Stimulated activated effector memory CD8-positive, alpha-beta T cell treated with anti-CD3 and anti-CD28 coated beads, Interleukin-12 subunit alpha, Interleukin-12 subunit beta, amount 100 ng/mL, for 72 hours (primary cell): ENCODE data around the gene HPSE.
"Not testable (repeated sequence)": the region's sequence is repeated elsewhere in the genome, so short reads cannot be mapped to it uniquely, and the experiment has no call there.

Source experiments
- ATAC-seq: fragments of 150-1000 bp; cut with Tn5 transposase; 2 replicates; pipeline ENCODE4 v1.10.0; 2021
- DNase-seq, 2 donors: peaks; one replicate each; pipeline ENCODE4 v3.0.0; 2021 to 2022; ENCODE audit warnings: low spot score in 2 of 2
- H3K27ac Mint-ChIP-seq: one replicate; pipeline ENCODE4 v1.8.0; 2022; ENCODE audit warnings: mild to moderate bottlenecking, mixed read lengths
- H3K36me3 Mint-ChIP-seq: one replicate; pipeline ENCODE4 v1.8.0; 2022; ENCODE audit warnings: mild to moderate bottlenecking, mixed read lengths
- H3K4me1 Mint-ChIP-seq: one replicate; pipeline ENCODE4 v1.8.0; 2022; ENCODE audit warnings: mixed read lengths
- H3K4me3 Mint-ChIP-seq: one replicate; pipeline ENCODE4 v1.8.0; 2022; ENCODE audit warnings: mild to moderate bottlenecking, mixed read lengths
- H3K9me3 Mint-ChIP-seq: one replicate; pipeline ENCODE4 v1.8.0; 2022; ENCODE audit warnings: mixed read lengths

Gene HPSE

GRCh38 chr4:83281307-83281706 lies 53.3 kb downstream of the HPSE start:
- H3K27ac Mint-ChIP-seq, result no peak overlapping the region
- H3K9me3 Mint-ChIP-seq, result no peaks in the 10 kb centered on the region
- H3K4me3 Mint-ChIP-seq, result no peak overlapping the region
- ATAC-seq (no peak), DNase-seq (no peak)
- peaks cover 50% of the 10 kb centered on the region for H3K4me1 Mint-ChIP-seq
- peaks cover 24% of the 10 kb centered on the region for H3K36me3 Mint-ChIP-seq

GRCh38 chr4:83276299-83277040 lies 58.2 kb downstream of the HPSE start:
- H3K36me3 Mint-ChIP-seq, result peaks cover 35% of the 10 kb centered on the region
- H3K4me3 Mint-ChIP-seq, result no peak overlapping the region
- no peak overlapping the region for H3K27ac Mint-ChIP-seq
- no peaks in the 10 kb centered on the region for H3K9me3 Mint-ChIP-seq
- no peak for DNase-seq
- H3K4me1 Mint-ChIP-seq, result peaks cover 23% of the 10 kb centered on the region
- ATAC-seq, result peak; percentile 89

GRCh38 chr4:83273926-83274325 lies 60.7 kb downstream of the HPSE start:
- ATAC-seq, H3K27ac Mint-ChIP-seq, H3K9me3 Mint-ChIP-seq, DNase-seq, H3K4me3 Mint-ChIP-seq: not testable (repeated sequence)
- Mint-ChIP-seq H3K4me1 (peaks cover 15% of the 10 kb centered on the region), H3K36me3 (peaks cover 40% of the 10 kb centered on the region)

GRCh38 chr4:83272900-83273299 lies 61.7 kb downstream of the HPSE start:
- Mint-ChIP-seq H3K27ac (no peak overlapping the region), H3K9me3 (no peaks in the 10 kb centered on the region), H3K36me3 (peaks cover 39% of the 10 kb centered on the region), H3K4me3 (no peak overlapping the region), H3K4me1 (peaks cover 23% of the 10 kb centered on the region)
- DNase-seq, result no peak
- ATAC-seq, result peak; percentile 46

DNA sequence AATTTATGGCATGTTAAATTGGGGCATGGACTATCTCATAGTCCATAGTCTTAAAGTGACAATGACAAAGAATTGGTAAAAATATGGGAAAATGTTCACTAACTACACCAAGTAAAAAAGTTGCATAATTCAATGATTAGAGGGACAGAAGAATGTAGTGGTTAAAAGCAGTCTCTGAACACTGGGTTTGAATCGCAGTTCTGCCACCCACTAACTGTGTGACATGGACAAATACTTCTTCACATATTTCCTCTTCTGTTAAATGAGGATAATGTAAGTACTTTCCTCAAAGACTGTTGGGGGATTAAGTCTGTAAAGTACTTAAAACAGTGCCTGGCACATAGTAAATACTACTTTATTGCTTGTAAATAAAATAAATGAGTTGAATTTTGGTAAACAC lies 65.4 kb downstream of the HPSE start:
- Mint-ChIP-seq H3K27ac (no peak overlapping the region), H3K36me3 (peaks cover 35% of the 10 kb centered on the region), H3K4me3 (no peak overlapping the region), H3K9me3 (no peaks in the 10 kb centered on the region), H3K4me1 (peaks cover 11% of the 10 kb centered on the region)
- no peak for DNase-seq
- ATAC-seq, result no peak

GRCh38 chr4:83268491-83268890 lies 66.2 kb downstream of the HPSE start:
- ATAC-seq (no peak), DNase-seq (no peak)
- Mint-ChIP-seq H3K4me1 (peaks cover 11% of the 10 kb centered on the region), H3K27ac (no peak overlapping the region), H3K36me3 (peaks cover 39% of the 10 kb centered on the region), H3K9me3 (no peaks in the 10 kb centered on the region), H3K4me3 (no peak overlapping the region)

- Mint-ChIP-seq H3K27ac (no peak overlapping the region), H3K9me3 (no peaks in the 10 kb centered on the region), H3K4me1 (peaks cover 11% of the 10 kb centered on the region), H3K4me3 (no peak overlapping the region), H3K36me3 (peaks cover 43% of the 10 kb centered on the region)
- DNase-seq, result no peak
- ATAC-seq, result peak; percentile 89
These were observed 66.7 kb downstream of the HPSE start for GRCh38 chr4:83267830-83268475.

- DNase-seq (no peak), ATAC-seq (peak; percentile 61)
- Mint-ChIP-seq H3K9me3 (no peaks in the 10 kb centered on the region), H3K4me3 (no peak overlapping the region), H3K27ac (no peak overlapping the region), H3K36me3 (peaks cover 40% of the 10 kb centered on the region), H3K4me1 (peaks cover 11% of the 10 kb centered on the region)
These were observed 67.4 kb downstream of the HPSE start for GRCh38 chr4:83267121-83267829.

GRCh38 chr4:83266689-83267088 lies 68.0 kb downstream of the HPSE start:
- no peaks in the 10 kb centered on the region for H3K9me3 Mint-ChIP-seq
- ATAC-seq (peak; percentile 72), DNase-seq (no peak)
- H3K27ac Mint-ChIP-seq, result no peak overlapping the region
- peaks cover 11% of the 10 kb centered on the region for H3K4me1 Mint-ChIP-seq
- H3K36me3 Mint-ChIP-seq, result peaks cover 40% of the 10 kb centered on the region
- H3K4me3 Mint-ChIP-seq, result no peak overlapping the region

DNA sequence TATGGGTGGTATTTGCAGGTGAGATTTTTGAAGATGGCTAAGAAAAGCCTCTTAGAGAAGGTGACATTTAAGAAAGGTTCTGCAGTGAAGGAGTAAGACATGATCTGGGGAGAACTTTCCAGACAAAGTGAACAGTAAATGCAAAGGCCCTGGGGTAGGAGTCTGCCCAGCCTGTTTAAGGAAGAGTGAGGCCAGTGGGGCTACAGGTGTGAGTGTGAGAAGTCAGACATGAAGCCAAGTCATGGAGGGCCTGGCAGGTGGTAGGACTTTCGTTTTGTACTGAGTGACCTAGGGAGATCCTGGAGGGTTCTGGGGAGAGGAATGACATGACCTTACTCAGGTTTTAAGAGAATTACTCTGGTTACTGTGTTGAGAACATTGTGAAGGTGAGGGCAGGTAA lies 71.5 kb downstream of the HPSE start:
- Mint-ChIP-seq H3K9me3 (no peaks in the 10 kb centered on the region), H3K36me3 (peaks cover 34% of the 10 kb centered on the region), H3K27ac (no peak overlapping the region), H3K4me3 (no peak overlapping the region), H3K4me1 (peaks cover 5% of the 10 kb centered on the region)
- DNase-seq, result no peak
- ATAC-seq, result no peak

DNA sequence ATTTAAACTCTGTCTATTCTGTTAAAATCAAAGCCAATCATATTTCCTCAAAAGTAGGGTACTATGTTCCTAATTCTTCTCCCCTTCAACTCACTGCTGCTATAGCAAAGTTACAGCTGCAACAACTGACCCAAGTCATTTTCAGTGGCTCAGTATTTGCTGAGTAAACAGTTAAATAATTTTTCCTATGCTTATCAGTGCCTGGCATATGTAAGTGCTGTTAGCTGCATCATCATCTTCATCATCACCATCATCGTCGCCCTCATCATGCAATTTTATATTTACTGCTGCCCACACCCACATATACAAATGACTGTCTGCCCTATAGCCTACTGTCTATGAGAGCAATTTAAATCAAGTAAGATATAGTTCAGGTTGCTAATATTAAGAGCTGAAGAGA lies 72.0 kb downstream of the HPSE start:
- H3K27ac Mint-ChIP-seq, result no peak overlapping the region

GRCh38 chr4:83261307-83261706 lies 73.3 kb downstream of the HPSE start:
- Mint-ChIP-seq H3K36me3 (peaks cover 25% of the 10 kb centered on the region), H3K4me3 (no peak overlapping the region), H3K4me1 (no peaks in the 10 kb centered on the region), H3K9me3 (no peaks in the 10 kb centered on the region), H3K27ac (no peak overlapping the region)
- ATAC-seq, result no peak
- DNase-seq, result no peak

More for the DNA sequence above, 72.0 kb downstream of the HPSE start:
- H3K9me3 Mint-ChIP-seq, result no peaks in the 10 kb centered on the region
- peaks cover under 1% of the 10 kb centered on the region for H3K4me1 Mint-ChIP-seq
- H3K4me3 Mint-ChIP-seq, result no peak overlapping the region
- no peak for DNase-seq
- ATAC-seq, result no peak
- H3K36me3 Mint-ChIP-seq, result peaks cover 34% of the 10 kb centered on the region

- Mint-ChIP-seq H3K9me3 (no peaks in the 10 kb centered on the region), H3K27ac (no peak overlapping the region), H3K4me3 (no peak overlapping the region), H3K4me1 (no peaks in the 10 kb centered on the region), H3K36me3 (peaks cover 19% of the 10 kb centered on the region)
- ATAC-seq (no peak), DNase-seq (no peak)
These were observed 75.1 kb downstream of the HPSE start for GRCh38 chr4:83259586-83259985.

DNA sequence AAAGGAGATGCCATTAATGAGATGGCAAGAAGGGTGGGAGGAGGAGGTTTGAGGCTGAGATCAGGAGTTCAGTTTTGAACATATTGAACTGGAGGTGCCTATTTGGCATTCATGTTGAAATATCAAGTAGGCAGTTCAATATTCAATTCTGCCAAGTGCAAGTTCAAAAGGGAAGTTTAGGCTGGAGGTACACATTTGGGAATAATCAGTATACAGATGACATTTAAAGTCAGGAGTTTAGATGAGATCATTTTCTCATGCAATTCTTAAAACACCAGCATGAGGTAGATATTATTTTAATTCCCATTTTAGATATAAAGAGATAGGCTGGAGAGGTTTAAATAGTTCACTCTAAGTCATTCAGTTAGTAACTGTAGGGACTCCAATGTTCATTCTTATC lies 76.2 kb downstream of the HPSE start:
- ATAC-seq (no peak), DNase-seq (no peak)
- Mint-ChIP-seq H3K36me3 (peaks cover 12% of the 10 kb centered on the region), H3K9me3 (no peaks in the 10 kb centered on the region), H3K4me1 (no peaks in the 10 kb centered on the region), H3K27ac (no peak overlapping the region), H3K4me3 (no peak overlapping the region)

GRCh38 chr4:83257811-83258210 lies 76.8 kb downstream of the HPSE start:
- H3K27ac Mint-ChIP-seq, result no peak overlapping the region

GRCh38 chr4:83255584-83255983 lies 79.1 kb downstream of the HPSE start:
- H3K27ac Mint-ChIP-seq, result no peak overlapping the region
- DNase-seq (no peak), ATAC-seq (no peak)
- H3K9me3 Mint-ChIP-seq, result no peaks in the 10 kb centered on the region
- H3K36me3 Mint-ChIP-seq, result no peaks in the 10 kb centered on the region
- no peak overlapping the region for H3K4me3 Mint-ChIP-seq
- H3K4me1 Mint-ChIP-seq, result peaks cover 14% of the 10 kb centered on the region

More at GRCh38 chr4:83257811-83258210, 76.8 kb downstream of the HPSE start:
- DNase-seq, result no peak
- H3K4me1 Mint-ChIP-seq, result peaks cover under 1% of the 10 kb centered on the region
- no peak overlapping the region for H3K4me3 Mint-ChIP-seq
- H3K36me3 Mint-ChIP-seq, result peaks cover 6% of the 10 kb centered on the region
- no peaks in the 10 kb centered on the region for H3K9me3 Mint-ChIP-seq
- ATAC-seq, result no peak
